Activated CD8-positive, alpha-beta memory T cell treated with anti-CD3 and anti-CD28 coated beads for 4 hours (primary cell): ENCODE measurements around the gene STK17A.

Experiments used
- DNase-seq, 2 donors: peaks; one replicate each; pipeline ENCODE4 v3.0.0-alpha.2; 2020; ENCODE audit warnings: low read depth in 2 of 2

Gene STK17A

GRCh38 chr7:43582503-43583423 lies at the start of gene STK17A:
TSS of gene STK17A (plus strand) at chr7:43583108. CDS start at chr7:43583244, 136 bp downstream.
- DNase-seq: peak; percentile 89 to 92

- no peak for DNase-seq
These were observed 49.0 kb upstream of the STK17A start for GRCh38 chr7:43533801-43534479.

- DNase-seq: no peak
These were observed 47.9 kb upstream of the STK17A start for GRCh38 chr7:43535031-43535451.

- no peak for DNase-seq
These were observed 46.9 kb upstream of the STK17A start for GRCh38 chr7:43535810-43536585.

- DNase-seq: no peak
These were observed 46.1 kb upstream of the STK17A start for GRCh38 chr7:43536773-43537172.

GRCh38 chr7:43537765-43538403 lies 45.0 kb upstream of the STK17A start:
- no peak for DNase-seq

GRCh38 chr7:43538404-43538771 lies 44.5 kb upstream of the STK17A start:
- no peak for DNase-seq

- no peak for DNase-seq
These were observed 42.4 kb upstream of the STK17A start for GRCh38 chr7:43540471-43540870.

- no peak for DNase-seq
These were observed 40.2 kb upstream of the STK17A start for GRCh38 chr7:43542716-43543115.

- no peak for DNase-seq
These were observed 36.7 kb upstream of the STK17A start for GRCh38 chr7:43546231-43546630.

- DNase-seq: no peak
These were observed 32.5 kb upstream of the STK17A start for GRCh38 chr7:43550427-43550826.

GRCh38 chr7:43552122-43552521 lies 30.8 kb upstream of the STK17A start:
- DNase-seq: no peak

- DNase-seq: no peak
These were observed 28.9 kb upstream of the STK17A start for GRCh38 chr7:43553999-43554398.

GRCh38 chr7:43554423-43554822 lies 28.5 kb upstream of the STK17A start:
- no peak for DNase-seq

GRCh38 chr7:43557831-43558495 lies 24.9 kb upstream of the STK17A start:
- no peak for DNase-seq

GRCh38 chr7:43559171-43559945 lies 23.6 kb upstream of the STK17A start:
- DNase-seq: no peak

GRCh38 chr7:43559946-43560335 lies 23.0 kb upstream of the STK17A start:
- no peak for DNase-seq

- DNase-seq: no peak
These were observed 22.1 kb upstream of the STK17A start for GRCh38 chr7:43560742-43561330.

GRCh38 chr7:43562383-43562782 lies 20.5 kb upstream of the STK17A start:
- DNase-seq: no peak

- no peak for DNase-seq
These were observed 17.1 kb upstream of the STK17A start for GRCh38 chr7:43565786-43566185.
